SKM-1 treated with dmso at 0.1 percent for 144 hours (cell line): ENCODE data around the gene STPG1.
A peak's percentile ranks its signal among the peaks of the same experiment; 100 is the strongest.
"Not testable (repeated sequence)": the region's sequence is repeated elsewhere in the genome, so short reads cannot be mapped to it uniquely, and the experiment has no call there.

Experiments
- DNase-seq: peaks from one replicate; lab custom pipeline; 2025; ENCODE audit not compliant: unreplicated experiment; lab: John Stamatoyannopoulos, UW

Gene STPG1, protein sequence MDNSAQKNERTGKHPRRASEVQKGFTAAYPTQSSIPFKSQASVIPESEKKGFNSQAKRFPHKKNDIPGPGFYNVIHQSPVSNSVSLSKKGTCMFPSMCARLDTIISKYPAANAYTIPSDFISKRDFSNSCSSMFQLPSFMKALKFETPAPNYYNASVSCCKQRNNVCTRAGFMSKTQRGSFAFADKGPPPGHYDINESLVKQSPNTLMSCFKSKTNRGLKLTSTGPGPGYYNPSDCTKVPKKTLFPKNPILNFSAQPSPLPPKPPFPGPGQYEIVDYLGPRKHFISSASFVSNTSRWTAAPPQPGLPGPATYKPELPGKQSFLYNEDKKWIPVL

DNA sequence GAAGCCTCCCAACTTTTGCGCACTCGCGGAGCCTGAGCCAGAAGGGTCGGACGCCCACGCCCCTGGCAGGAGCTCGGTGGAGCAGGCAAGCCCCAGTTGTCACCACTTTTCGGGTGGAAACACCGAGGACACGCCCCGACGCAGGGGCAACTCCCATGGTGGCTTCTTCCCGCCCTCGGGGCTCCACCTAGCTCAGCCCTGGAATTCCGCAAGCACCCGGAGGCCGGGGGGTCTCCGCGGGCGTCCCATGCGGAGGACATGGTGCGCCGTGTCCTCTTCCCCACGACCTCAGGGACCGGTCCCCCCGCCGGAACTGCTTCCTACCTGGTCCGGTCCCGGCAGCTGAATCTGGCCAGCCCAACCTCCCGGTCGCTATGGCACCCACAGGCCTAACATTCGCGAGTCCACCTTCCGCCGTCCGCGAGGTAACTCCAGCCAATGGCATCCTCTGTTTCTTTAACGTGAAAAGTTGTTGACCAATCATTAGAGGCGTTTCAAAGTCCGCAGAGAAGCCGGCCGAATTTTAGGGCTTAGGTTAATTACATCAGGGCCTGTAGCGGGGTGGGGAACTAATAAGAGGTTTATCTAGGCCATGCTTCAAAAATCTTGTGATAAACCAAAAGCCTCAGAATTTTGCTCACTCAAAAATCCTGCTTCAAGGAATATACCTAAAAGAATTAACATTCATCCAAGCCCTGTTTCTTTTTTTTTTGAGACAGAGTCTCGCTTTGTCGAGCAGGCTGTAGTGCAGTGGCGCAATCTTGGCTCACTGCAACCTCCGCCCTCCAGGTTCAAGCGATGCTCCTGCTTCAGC is at the start of gene STPG1:
Gene STPG1, minus strand, starts transcription at position 433 of the 814 bp plus-strand sequence. CDS start 12,394 bp downstream, outside the sequence.
- DNase-seq, result peak; percentile 85

DNA sequence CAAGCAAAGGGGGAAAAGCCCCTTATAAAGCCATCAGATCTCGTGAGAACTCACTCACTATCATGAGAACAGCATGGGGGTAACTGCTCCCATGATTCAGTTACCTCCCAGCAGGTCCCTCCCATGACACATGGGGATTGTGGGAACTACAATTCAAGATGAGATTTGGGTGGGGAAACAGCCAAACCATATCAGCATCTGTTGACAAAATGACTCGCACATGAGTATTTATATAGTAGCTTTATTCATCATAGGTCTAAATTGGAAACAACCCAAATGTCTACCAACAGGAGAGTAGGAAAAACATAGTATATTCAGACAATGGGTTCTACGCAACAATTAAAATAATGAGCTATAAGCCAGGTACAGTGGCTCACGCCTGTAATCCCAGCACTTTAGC is 48.5 kb upstream of the STPG1 start:
- not testable (repeated sequence) for DNase-seq

DNA sequence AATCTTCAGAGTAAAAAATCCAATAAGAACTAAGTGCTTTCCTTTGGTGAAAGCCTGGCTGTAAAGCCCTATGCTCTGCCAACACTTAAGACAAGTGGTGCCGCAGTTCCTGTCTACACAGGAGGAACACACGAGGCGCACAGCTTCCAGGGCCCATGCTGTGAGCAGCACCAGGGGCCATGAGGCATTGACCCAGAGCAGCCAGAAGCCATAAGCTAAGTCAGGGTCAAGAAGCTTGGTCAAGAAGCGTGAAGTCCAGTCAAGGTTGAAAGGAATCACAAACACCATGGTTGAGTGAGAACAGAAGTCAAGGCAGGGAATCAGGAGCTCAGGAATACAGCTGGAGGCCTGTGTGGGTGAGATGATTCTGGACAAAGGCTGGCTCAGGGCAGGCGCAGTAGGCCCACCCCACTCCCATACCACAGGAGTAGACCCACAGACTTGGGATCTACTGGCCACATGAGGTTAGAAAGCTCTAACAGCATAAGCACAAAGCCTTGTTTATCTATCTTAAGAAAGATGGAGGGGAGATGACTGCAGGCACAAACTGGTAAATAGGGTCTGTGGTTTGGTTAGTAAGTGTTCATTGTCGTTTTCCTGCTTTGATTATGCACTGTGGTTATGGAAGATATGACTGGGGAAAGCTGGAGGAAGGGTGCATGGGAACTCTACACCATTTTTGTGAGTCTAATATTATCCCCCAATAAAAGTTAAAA is 46.1 kb upstream of the STPG1 start:
- DNase-seq, result no peak

DNA sequence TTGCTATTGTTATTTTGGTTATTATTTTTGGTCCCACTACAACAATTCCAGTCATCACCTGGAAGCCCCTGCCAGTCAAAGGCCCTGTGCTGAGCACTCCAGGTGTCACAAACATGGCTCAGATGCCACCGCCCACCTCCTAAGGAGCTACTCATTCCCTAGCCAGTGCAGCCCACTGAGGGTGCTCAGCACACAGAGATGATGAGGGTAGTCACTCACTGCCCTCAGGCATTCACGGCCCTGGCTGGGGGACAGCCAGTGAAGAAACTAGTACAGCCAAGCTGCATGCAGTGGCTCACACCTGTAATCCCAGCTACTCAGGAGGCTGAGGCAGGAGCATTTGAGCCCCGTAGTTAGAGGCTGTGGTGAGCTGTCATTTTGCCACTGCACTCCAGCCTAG is 44.3 kb upstream of the STPG1 start:
- no peak for DNase-seq

DNA sequence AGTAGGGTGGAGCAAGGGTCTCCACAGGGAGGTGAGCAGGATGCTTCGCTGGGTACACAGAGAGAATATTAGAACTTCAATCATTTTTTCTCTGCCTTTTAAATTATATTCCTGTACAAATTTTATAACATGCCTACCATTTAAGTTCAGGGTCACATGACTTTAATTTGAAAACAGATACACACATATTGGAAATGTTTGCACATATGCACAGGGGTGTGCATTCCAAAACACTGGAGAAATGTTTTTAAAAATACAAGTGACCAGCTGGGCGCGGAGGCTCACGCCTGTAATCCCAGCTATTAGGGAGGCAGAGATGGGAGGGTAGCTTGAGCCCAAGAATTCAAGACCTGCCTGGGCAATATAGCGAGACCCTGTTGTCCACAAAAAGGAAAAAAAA is 41.7 kb upstream of the STPG1 start:
- DNase-seq, result no peak

DNA sequence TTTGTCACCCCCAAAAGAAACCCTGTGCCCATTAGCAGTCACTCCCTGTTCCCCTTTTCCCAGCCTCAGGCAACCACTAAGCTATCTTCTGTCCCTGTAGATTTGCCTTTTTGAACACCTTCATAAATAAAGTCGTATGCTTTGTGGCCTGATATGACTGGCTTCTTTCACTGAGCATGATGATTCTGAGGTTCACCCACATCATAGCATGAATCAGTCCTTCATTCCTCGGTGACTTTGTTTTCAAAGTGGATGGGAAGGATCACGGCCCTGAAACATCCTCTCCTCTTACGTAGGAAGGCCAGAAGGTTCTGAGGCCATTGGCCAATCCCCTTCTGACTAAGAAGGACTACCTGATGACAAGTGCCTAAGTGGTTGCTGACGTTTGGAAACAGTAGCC is 41.1 kb upstream of the STPG1 start:
- DNase-seq, result no peak

DNA sequence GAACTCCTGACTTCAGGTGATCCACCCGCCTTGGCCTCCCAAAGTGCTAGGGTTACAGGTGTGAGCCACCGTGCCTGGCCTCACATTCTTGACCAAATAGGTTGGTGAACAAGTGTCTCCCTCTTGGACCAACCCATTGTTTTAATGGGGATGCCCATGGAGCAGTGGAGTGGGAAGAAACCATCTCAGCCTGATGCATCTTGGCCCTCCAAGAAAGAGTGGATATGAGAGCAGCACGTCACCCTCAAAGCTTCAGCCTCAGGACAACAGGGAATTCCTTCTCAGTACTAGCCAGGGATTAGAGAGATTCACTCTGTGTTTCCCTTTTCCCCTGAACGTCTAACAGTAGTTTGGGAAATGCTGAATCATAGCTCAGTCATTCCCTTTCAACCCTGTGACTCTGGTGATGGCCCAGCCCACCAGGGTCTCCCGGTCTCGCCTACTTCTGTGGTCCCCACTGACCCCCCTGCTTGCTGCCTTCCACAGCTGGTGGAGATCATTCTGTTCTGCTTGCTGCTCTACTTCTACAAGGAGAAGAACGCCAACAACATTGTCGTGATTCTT is 39.4 kb upstream of the STPG1 start:
- DNase-seq, result no peak

DNA sequence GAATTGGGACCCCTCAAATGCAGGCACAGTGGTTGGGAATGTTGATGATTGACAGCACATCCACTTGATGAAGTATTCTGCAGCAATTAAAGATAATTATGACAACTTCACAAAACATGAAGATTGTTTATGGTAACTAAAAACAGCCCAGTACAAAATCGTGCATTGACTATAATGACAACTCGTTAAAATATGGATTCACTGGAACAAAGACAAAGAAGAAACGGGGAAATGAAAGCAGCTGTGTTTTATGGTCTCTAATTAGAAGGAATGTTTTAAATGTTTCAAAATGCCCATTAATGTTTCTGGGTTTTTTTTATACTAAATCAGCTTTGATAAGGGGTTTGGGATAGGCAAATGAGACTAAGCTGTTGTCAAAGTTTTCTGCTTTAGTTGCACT is 38.2 kb upstream of the STPG1 start:
- no peak for DNase-seq

GRCh38 chr1:24450857-24451397 is 37.3 kb upstream of the STPG1 start:
- DNase-seq, result no peak

GRCh38 chr1:24450316-24450715 is 36.7 kb upstream of the STPG1 start:
- DNase-seq, result no peak

GRCh38 chr1:24446446-24446845 is 32.9 kb upstream of the STPG1 start:
- not testable (repeated sequence) for DNase-seq

GRCh38 chr1:24443241-24443656 is 29.7 kb upstream of the STPG1 start:
- no peak for DNase-seq

DNA sequence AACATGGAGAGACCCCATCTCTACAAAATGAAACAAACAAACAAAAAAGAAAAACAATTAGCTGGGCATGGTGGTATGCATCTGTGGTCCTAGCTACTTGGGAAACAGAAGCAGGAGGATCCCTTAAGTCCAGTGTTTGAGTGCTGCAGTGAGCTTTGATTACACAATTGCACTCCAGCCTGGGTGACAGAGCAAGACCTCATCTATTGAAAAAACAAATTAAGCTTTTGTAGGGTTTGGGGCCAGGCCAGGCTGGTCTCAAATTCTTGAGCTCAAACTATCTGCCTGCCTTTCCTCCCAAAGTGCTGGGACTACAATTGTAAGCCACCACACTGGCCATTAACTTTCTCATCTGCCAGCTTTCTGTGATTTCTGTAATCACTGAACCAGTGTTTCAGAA is 29.2 kb upstream of the STPG1 start:
- DNase-seq, result no peak

GRCh38 chr1:24441996-24442668 is 28.6 kb upstream of the STPG1 start:
- DNase-seq, result no peak

DNA sequence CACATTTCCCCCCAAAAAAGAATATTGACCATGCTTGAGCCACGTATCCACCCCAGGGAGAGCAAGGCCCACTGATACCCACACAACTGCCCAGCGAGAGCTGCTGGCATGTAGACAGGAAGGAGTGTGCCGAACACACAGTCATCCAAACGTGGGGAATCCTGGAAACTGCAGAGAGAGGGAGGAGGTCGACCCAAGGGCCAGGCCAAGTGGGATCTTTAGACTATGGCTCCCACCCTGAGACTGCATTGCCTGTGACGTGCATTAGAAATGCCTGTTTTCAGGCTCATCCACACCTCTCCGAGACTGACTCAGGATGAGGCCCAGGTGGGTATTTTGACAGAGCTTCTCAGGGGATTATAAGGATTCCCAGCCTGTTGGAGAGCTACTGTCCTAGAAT is 27.9 kb upstream of the STPG1 start:
- DNase-seq, result no peak

DNA sequence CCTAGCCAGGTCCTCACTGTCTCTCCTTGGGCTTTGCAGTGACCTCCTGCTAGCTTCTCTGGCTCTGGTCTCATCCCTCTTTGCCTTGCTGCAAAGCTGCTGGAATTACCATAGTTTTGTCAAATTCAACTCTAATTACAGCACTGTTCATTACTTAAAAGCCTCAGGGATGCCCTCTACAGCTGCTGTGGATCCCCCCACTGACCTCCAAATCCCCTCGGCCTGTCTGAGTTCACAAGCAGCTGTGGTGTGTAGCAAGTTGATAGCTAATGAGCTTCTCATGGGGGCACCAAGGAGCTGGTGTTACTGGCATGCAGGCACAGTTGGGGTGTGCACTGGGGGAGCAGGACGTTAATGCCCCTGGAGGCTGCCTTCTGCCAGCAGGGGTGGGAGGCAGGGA is 26.9 kb upstream of the STPG1 start:
- DNase-seq, result no peak

GRCh38 chr1:24438423-24438901 is 24.9 kb upstream of the STPG1 start:
- DNase-seq, result no peak

GRCh38 chr1:24437631-24438396 is 24.2 kb upstream of the STPG1 start:
- no peak for DNase-seq

DNA sequence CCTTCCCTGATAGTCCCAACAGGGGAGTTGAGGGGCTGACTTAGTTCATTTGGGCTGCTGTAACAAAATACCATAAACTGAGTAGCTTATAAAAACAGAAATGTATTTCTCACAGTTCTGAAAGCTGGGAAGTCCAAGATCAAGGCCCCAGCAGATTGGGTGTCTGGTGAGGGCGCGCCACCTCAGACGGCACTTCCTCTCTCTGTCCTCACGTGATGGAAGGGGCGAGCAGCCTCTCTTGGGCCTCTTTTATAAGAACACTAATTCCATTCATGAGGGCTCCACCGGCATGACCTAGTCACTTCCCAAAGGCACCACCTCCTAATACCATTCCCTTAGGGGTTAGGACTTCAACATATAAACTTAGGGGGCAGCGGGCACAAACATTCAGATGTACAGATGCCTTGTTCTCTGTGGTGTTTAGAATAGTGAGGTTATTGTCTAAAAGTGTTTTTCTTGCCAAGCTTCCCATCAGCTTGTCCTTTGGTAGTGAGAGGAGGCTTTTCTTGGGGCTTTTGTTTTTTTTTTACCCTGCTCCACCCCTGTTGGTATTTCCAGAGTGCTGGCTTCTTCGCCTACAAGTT is 22.3 kb upstream of the STPG1 start:
- DNase-seq, result no peak
